Activated CD4-positive, alpha-beta T cell treated with anti-CD3 and anti-CD28 coated beads, Interleukin-2, amount 50 U/mL, for 24 hours (primary cell): ENCODE data around the gene C19orf85.
A peak's percentile ranks its signal among the peaks of the same experiment; 100 is the strongest.
"Not testable (repeated sequence)": the region's sequence is repeated elsewhere in the genome, so short reads cannot be mapped to it uniquely, and the experiment has no call there.

Experiments used
- DNase-seq, 2 donors: peaks; one replicate each; pipeline ENCODE4 v3.0.0-alpha.2; 2020; ENCODE audit warnings: low read depth in 1 of 2, low spot score in 1 of 2

The C19orf85 gene

GRCh38 chr19:55442372-55442961 lies 22.1 kb downstream of the C19orf85 start:
- no peak for DNase-seq

GRCh38 chr19:55441692-55442321 lies 22.7 kb downstream of the C19orf85 start:
- no peak for DNase-seq

GRCh38 chr19:55441319-55441691 lies 23.2 kb downstream of the C19orf85 start:
- no peak for DNase-seq

DNA sequence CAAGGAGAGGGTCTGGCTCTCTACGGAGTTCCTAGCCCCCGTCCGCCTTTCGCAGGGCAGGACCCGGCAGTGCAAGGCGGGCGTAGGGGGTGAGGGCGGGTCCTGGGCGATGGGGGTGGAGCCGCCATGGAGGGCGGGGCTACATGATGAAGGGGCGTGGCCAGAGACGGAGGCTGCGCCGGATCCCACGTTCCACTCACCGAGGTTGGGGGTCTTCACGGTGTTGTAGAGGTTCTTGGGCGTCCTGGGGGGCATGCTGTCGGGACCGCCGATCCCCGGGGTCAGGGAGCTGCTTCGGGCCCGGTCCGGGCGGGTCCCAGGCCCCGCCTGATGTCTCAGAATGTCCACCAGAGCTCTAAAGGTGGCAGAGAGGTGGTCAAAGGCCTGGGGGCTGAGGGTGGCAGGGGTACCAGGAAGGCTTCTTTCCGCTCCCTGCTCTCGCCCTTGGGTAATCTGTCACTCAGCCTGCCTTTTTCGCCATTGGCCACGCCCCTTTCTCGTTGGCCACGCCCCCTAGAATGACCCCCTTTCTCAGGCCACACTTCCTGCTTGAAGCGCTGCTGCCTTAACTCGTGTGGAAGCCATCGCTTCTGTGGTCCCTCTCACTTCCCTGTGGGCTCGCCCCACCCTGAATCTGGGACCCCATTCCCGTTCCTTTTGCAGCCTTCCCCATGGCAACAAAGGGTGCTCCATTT lies 24.0 kb downstream of the C19orf85 start:
- no peak for DNase-seq

DNA sequence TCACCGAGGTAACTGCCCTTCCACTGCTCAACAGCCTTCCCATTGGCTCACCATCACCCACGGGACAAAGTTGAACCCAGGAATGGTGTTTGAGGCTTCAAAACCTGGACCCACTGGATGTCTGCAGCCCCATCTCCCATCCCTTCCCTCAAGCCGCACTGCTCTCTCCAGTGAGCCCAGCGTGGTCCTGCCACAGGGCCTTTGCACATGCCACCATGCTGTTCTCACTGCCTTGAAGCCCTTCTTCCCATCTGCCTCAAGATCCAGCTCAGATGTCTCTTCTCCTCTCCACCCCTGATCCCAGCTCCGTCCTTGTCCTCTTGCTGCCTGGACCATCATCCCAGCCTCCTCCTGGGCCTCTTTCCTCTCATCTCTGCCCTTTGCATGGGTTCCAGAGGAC lies 25.5 kb downstream of the C19orf85 start:
- DNase-seq, result no peak

DNA sequence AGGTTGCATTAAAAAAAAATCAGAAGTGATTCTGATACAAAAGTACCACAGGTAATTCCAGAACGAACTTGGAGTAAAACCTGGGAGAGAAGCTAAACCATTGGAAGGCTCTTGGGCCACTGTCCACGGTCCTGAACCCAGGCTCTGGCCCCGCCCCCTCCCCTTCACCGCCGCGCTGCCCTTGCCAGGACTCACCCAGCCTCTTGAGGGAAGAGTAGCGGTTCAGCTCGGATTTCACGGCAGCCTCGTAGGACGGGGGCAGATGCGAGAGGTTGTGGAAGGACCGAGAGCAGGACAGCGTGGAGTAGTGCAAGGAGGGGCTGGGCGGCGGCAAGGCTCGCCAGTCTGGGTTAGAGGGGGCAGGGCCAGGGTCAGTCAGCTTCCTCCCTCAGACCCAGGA lies 27.1 kb downstream of the C19orf85 start:
- no peak for DNase-seq

- DNase-seq, result no peak
Measured at GRCh38 chr19:55436847-55437246, 27.7 kb downstream of the C19orf85 start.

DNA sequence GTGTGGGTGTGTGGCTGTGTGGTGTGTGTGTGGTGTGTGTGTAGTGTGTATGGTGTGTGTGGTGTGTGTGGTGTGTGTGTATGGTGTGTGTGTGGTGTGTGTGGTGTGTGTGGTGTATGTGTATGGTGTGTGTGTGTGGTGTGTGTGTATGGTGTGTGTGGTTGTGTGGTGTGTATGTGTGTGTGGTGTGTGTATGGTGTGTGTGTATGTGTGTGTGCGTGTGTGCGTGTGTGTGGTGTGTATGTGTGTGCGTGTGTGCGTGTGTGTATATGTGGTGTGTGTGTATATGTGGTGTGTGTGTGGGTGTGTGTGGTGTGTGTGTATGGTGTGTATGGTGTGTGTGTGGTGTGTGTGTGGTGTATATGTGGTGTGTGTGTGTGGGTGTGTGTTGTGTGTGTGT lies 29.5 kb downstream of the C19orf85 start:
- DNase-seq, result no peak

GRCh38 chr19:55434356-55434919 lies 30.1 kb downstream of the C19orf85 start:
- DNase-seq, result no peak

- DNase-seq, result no peak
Measured at GRCh38 chr19:55433292-55433691, 31.3 kb downstream of the C19orf85 start.

- no peak for DNase-seq
Measured at GRCh38 chr19:55432241-55432959, 32.2 kb downstream of the C19orf85 start.

GRCh38 chr19:55431183-55431582 lies 33.4 kb downstream of the C19orf85 start:
- DNase-seq, result no peak

GRCh38 chr19:55426042-55426441 lies 38.5 kb downstream of the C19orf85 start:
- no peak for DNase-seq

GRCh38 chr19:55424518-55424917 lies 40.0 kb downstream of the C19orf85 start:
- DNase-seq, result no peak

DNA sequence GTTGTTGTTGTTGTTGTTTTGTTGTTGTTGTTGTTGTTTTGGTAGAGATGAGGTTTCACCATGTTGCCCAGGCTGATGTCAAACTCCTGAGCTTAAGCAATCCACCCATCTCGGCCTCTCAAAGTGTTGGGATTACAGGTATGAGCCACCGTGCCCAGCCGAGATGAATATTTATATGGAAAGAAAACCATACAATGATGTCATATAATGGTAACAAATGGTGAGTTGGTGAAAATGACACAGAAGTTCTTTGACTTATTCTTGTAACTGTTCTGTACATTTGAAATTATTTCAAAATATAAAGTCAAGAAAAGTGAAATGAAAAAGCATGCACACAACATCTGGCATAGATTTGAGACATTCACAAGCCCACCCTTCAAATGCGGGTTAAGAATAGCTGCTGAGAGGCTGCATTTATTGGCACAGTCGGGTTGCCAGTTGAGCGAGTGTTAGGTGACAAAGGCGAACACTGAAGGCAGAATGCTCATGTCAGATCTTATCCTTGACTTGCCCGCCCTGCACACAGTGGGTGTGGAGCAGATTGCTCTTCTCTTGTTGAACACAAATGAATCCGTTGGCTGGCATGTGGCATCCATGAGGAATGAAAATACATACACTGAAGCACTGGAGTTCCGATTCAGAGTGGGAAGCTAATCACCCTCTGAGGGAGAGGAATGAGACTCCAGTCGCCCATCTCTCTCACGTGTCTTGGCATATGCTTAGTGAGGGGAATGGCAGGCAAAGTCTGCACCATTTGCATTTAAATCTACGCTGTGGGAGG lies 41.1 kb downstream of the C19orf85 start:
- no peak for DNase-seq

DNA sequence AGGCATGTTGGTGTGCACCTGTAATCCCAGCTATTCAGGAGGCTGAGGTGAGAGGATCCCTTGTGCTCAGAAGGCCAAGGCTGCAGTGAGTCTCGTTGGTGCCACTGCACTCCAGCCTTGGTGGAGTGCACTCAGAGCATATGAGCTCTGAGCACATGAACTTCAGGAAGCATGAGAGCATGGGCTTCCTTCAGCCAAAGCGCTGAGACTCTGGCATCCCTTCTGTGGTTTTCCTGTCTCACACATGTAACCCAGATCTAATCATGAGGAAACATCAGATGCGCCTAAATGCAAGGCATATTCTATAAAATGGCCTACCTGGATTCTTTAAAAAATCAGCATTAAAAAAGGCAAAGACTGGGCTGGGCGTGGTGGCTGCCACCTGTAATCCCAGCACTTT lies 43.3 kb downstream of the C19orf85 start:
- not testable (repeated sequence) for DNase-seq

DNA sequence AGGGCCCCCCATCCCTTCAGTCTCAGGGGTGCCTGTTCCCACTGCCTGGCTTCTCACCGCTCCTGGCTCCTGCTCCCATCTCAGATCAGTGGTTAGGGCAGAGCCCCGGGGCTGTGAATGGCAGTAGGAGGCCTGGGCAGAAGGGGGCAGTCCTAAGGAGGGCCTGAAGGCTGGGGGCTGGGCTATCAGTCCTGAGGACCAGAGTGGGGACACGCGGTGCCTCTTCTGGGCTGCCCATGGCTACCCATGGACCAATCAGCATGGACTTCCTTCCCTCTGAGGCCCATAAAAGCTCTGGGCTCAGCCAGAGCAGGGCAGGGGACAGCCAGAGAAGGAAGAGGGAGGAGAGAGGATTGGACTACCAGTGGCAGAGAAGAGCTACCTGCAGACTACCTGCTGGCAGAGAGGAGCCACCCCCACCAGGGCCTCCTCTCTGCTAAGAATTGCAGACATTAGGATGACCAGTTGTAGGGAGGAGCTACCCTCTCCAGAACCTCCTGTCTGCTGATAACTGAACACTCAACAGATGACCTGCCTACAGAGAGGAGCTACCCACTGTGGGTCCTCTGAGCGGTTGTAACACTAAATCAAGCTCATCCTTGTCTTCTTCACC lies 44.8 kb downstream of the C19orf85 start:
- DNase-seq, result no peak

DNA sequence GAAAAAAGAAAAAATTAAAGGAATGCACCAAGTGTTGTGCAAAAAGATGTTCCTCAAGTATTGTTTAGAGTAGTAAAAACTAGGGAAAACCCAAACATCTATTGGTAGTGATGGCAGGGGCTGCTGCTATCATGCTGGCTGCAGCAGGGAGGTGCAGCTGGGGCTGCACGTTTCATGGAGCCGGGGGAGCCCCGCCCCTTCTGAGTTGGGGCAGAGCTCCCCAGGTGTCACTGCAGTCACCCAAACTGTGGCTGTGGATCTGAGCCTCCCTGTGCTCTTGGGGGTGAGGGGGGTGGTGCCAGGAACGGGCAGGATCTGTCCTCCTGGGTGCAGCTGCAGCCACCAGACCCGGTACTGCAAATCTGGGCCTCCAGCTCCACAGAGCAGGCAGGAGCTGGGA lies 45.4 kb downstream of the C19orf85 start:
- no peak for DNase-seq

GRCh38 chr19:55418185-55418584 lies 46.4 kb downstream of the C19orf85 start:
- DNase-seq, result peak in 1 of 2 donors; percentile 48
